Right cardiac atrium (tissue), 5 donors: ENCODE measurements around the gene GALC. TPM values are rescaled to one million over a fixed set of nuclear protein-coding genes. Genes with fewer than 3 reads are reported as not detected.
A peak's percentile ranks its signal among the peaks of the same experiment; 100 is the strongest.

Experiments used
- ATAC-seq, 2 donors: fragments of 200-7000 bp; cut with Tn5 transposase; one replicate each; pipeline versions ENCODE4 v1.8.0 to v1.9.1; 2020; ENCODE audit warnings: moderate library complexity in 2 of 2, mild to moderate bottlenecking in 1 of 2
- DNase-seq, 3 donors: peaks; one replicate each; pipeline ENCODE4 v3.0.0-alpha.2; 2020
- H3K27ac ChIP-seq: one replicate; pipeline ENCODE4 v1.5.1; 2013; ENCODE audit warnings: mild to moderate bottlenecking, low read length, control low read depth, moderate library complexity
- H3K27me3 ChIP-seq: one replicate; pipeline ENCODE4 v1.6.1; 2013; ENCODE audit not compliant: control insufficient read depth, insufficient read depth
- H3K4me1 ChIP-seq: one replicate; pipeline ENCODE4 v1.6.1; 2013; ENCODE audit warnings: low read length; ENCODE audit not compliant: control insufficient read depth, insufficient read depth
- H3K4me3 ChIP-seq: one replicate; pipeline ENCODE4 v1.5.1; 2013; ENCODE audit warnings: low read length, control low read depth
- H3K9me3 ChIP-seq: one replicate; pipeline ENCODE4 v1.6.1; 2013; ENCODE audit warnings: low read length; ENCODE audit not compliant: control insufficient read depth
- WGBS: extraction: QIAGEN DNeasy Blood & Tissue Kit; methylation state at CpG from one replicate; pipeline ENCODE4 v1.1.7; 2013; 5-methylcytosine and 5-hydroxymethylcytosine counted together
- intact Hi-C, 4 donors: fragments of 100-400 bp; cut with DNase I; formaldehyde crosslinking; loops; one replicate each; pipeline versions ENCODE4 v1.11.0 to v1.14.0; 2022 to 2023
- polyA plus RNA-seq: library from polyadenylated mRNA; stranded (reverse); fragments of 200-250 nt; gene quantifications from one replicate; pipeline ENCODE4 v1.2.3, GENCODE V29; 2013
- total RNA-seq, 4 donors: library from RNA; stranded (reverse); fragmentation: NEBNext Ultra II Directional; extraction: Animal tissue kit (Norgen Biotek cat#: 25700); gene quantifications; one replicate each; pipeline ENCODE4 v1.2.1, GENCODE V29; 2021
- donor health status: healthy with polysubstance abuse.
- donor health status: DM: no; HTN: yes; CAD: no.
- donor health status: DM: no; HTN: no; CAD: no.
- donor health status: DM: no; HTN: yes; CAD: no; lungs with severe emphysema.
- donor health status: DM: yes; HTN: yes; CAD: no.

GALC gene
- total and polyA plus RNA-seq, 5 donors, result 9.9 to 20.8 (median 20.4) TPM

GRCh38 chr14:87955501-87955900 is 37.5 kb downstream of the GALC start:
- DNase-seq, result no peak
- Histone ChIP-seq H3K27me3 (no peaks in the 10 kb centered on the region), H3K4me1 (no peaks in the 10 kb centered on the region), H3K4me3 (no peak overlapping the region), H3K27ac (no peak overlapping the region), H3K9me3 (no peaks in the 10 kb centered on the region)
- 66% methylated on average over 6 of the region's 6 CpGs for WGBS
- no peak for ATAC-seq
- intact Hi-C loops, result no loop called here

- Histone ChIP-seq H3K9me3 (no peaks in the 10 kb centered on the region), H3K27me3 (no peaks in the 10 kb centered on the region), H3K27ac (no peak overlapping the region), H3K4me3 (no peak overlapping the region), H3K4me1 (no peaks in the 10 kb centered on the region)
- ATAC-seq, result no peak
- intact Hi-C loops, result no loop called here
- DNase-seq, result no peak
- WGBS, result 71% methylated on average over 3 of the region's 3 CpGs
These were observed 40.5 kb downstream of the GALC start for GRCh38 chr14:87952307-87953094.

- H3K9me3 ChIP-seq, result no peaks in the 10 kb centered on the region
- H3K4me1 ChIP-seq, result no peaks in the 10 kb centered on the region
- DNase-seq (no peak), ATAC-seq (no peak)
- no peak overlapping the region for H3K27ac ChIP-seq
- no peak overlapping the region for H3K4me3 ChIP-seq
- H3K27me3 ChIP-seq, result no peaks in the 10 kb centered on the region
- intact Hi-C loops, result loop anchor here in 3 of 4 donors (10.0 kb wide), 1 partner anchor 220 kb away; no protein-coding TSS in a partner anchor
- 29% methylated on average over 4 of the region's 4 CpGs for WGBS
These were observed 47.9 kb downstream of the GALC start for GRCh38 chr14:87944987-87945604.

- no peaks in the 10 kb centered on the region for H3K9me3 ChIP-seq
- H3K27ac ChIP-seq, result no peak overlapping the region
- H3K4me3 ChIP-seq, result no peak overlapping the region
- ATAC-seq (no peak), DNase-seq (no peak)
- WGBS, result 94% methylated on average over 2 of the region's 2 CpGs
- intact Hi-C loops, result loop anchor here in 3 of 4 donors (10.0 kb wide), 1 partner anchor 224 kb away; no protein-coding TSS in a partner anchor
- H3K4me1 ChIP-seq, result no peaks in the 10 kb centered on the region
- no peaks in the 10 kb centered on the region for H3K27me3 ChIP-seq
These were observed 52.1 kb downstream of the GALC start for GRCh38 chr14:87940894-87941293.

GRCh38 chr14:87940382-87940781 is 52.6 kb downstream of the GALC start:
- Histone ChIP-seq H3K9me3 (no peaks in the 10 kb centered on the region), H3K27me3 (no peaks in the 10 kb centered on the region), H3K27ac (no peak overlapping the region), H3K4me3 (no peak overlapping the region), H3K4me1 (no peaks in the 10 kb centered on the region)
- ATAC-seq (no peak), DNase-seq (no peak)
- WGBS, result 95% methylated on average over 3 of the region's 3 CpGs
- intact Hi-C loops, result loop anchor here in 3 of 4 donors (10.0 kb wide), 1 partner anchor 224 kb away; no protein-coding TSS in a partner anchor

GRCh38 chr14:87935886-87936285 is 57.1 kb downstream of the GALC start:
- 71% methylated on average over 1 of the region's 1 CpG for WGBS
- no peak for DNase-seq
- no peak for ATAC-seq
- H3K27ac ChIP-seq, result no peak overlapping the region
- H3K9me3 ChIP-seq, result no peaks in the 10 kb centered on the region
- no peak overlapping the region for H3K4me3 ChIP-seq
- intact Hi-C loops, result no loop called here
- no peaks in the 10 kb centered on the region for H3K4me1 ChIP-seq
- no peaks in the 10 kb centered on the region for H3K27me3 ChIP-seq

GRCh38 chr14:87935081-87935828 is 57.7 kb downstream of the GALC start:
- H3K9me3 ChIP-seq, result no peaks in the 10 kb centered on the region
- no peak overlapping the region for H3K27ac ChIP-seq
- DNase-seq (no peak), ATAC-seq (no peak)
- intact Hi-C loops, result no loop called here
- WGBS, result 36% methylated on average over 5 of the region's 5 CpGs
- no peak overlapping the region for H3K4me3 ChIP-seq
- H3K4me1 ChIP-seq, result no peaks in the 10 kb centered on the region
- no peaks in the 10 kb centered on the region for H3K27me3 ChIP-seq

GRCh38 chr14:87934185-87934584 is 58.8 kb downstream of the GALC start:
- 73% methylated on average over 3 of the region's 3 CpGs for WGBS
- intact Hi-C loops, result no loop called here
- ATAC-seq, result no peak
- no peaks in the 10 kb centered on the region for H3K27me3 ChIP-seq
- no peak for DNase-seq
- no peaks in the 10 kb centered on the region for H3K4me1 ChIP-seq
- no peak overlapping the region for H3K27ac ChIP-seq
- no peak overlapping the region for H3K4me3 ChIP-seq
- H3K9me3 ChIP-seq, result no peaks in the 10 kb centered on the region

- WGBS, result 94% methylated on average over 6 of the region's 6 CpGs
- DNase-seq (no peak), ATAC-seq (no peak)
- H3K4me1 ChIP-seq, result no peaks in the 10 kb centered on the region
- no peak overlapping the region for H3K27ac ChIP-seq
- no peaks in the 10 kb centered on the region for H3K9me3 ChIP-seq
- intact Hi-C loops, result no loop called here
- H3K27me3 ChIP-seq, result no peaks in the 10 kb centered on the region
- H3K4me3 ChIP-seq, result no peak overlapping the region
These were observed 76.1 kb downstream of the GALC start for GRCh38 chr14:87916886-87917275.

GRCh38 chr14:87916103-87916885 is 76.7 kb downstream of the GALC start:
- intact Hi-C loops, result no loop called here
- DNase-seq, result peak in 1 of 3 donors; percentile 33

More at GRCh38 chr14:87916103-87916885, 76.7 kb downstream of the GALC start:
- Histone ChIP-seq H3K4me3 (no peak overlapping the region), H3K27ac (no peak overlapping the region), H3K4me1 (no peaks in the 10 kb centered on the region), H3K27me3 (no peaks in the 10 kb centered on the region), H3K9me3 (no peaks in the 10 kb centered on the region)
- 82% methylated on average over 31 of the region's 31 CpGs for WGBS
- ATAC-seq, result peak in 1 of 2 donors; percentile 26
